Measurements from ENCODE around the gene POTEC.

Gene POTEC

Small RNA genes within 50 kb of the gene (small RNA-seq; reads per million reads assigned to genes)
- 0 reads per million in 2 experiments for gene RNU6-1021P

All from SK-N-DZ (cell line).